Omental fat pad (tissue), 4 donors: ENCODE measurements around the gene CD8B2. TPM values are rescaled to one million over a fixed set of nuclear protein-coding genes. Genes with fewer than 3 reads are reported as not detected.

Source experiments
- ATAC-seq: fragments of 150-250 bp; one replicate; pipeline ENCODE4 v1.9.1; 2016; ENCODE audit warnings: mild to moderate bottlenecking, moderate library complexity; ENCODE audit not compliant: low FRiP score
- DNase-seq: peaks from one replicate; pipeline ENCODE4 v3.0.0-alpha.2; 2019; ENCODE audit warnings: low spot score
- CTCF ChIP-seq, 3 donors: fragments of 450-650 bp; IDR thresholded peaks; one replicate each; pipeline ENCODE4 v1.5.1; 2016 to 2017; ENCODE audit warnings: antibody characterized with exemption in 3 of 3, mild to moderate bottlenecking in 3 of 3, moderate library complexity in 2 of 3
- total RNA-seq, 4 donors: library from RNA; depleted of rRNA; stranded (reverse); fragments of >200 nt; gene quantifications; one replicate each; pipeline ENCODE4 v1.1.0, GENCODE V29; 2016

The CD8B2 gene
- total RNA-seq, 4 donors from 2014 or later = not detected

- ATAC-seq = no peak
- no peak for TF ChIP-seq CTCF (IDR thresholded peaks at IDR 0.05)
- no peak for DNase-seq
Observed at GRCh38 chr2:106523976-106524665, 37.0 kb downstream of the CD8B2 start.

GRCh38 chr2:106530866-106531265, 43.7 kb downstream of the CD8B2 start:
- TF ChIP-seq CTCF (IDR thresholded peaks at IDR 0.05) = no peak
- no peak for ATAC-seq

GRCh38 chr2:106531676-106532214, 44.6 kb downstream of the CD8B2 start:
- ATAC-seq (no peak), DNase-seq (no peak)
- no peak for TF ChIP-seq CTCF (IDR thresholded peaks at IDR 0.05)

More at GRCh38 chr2:106530866-106531265, 43.7 kb downstream of the CD8B2 start:
- no peak for DNase-seq

- TF ChIP-seq CTCF (IDR thresholded peaks at IDR 0.05) = no peak
- DNase-seq = no peak
Observed at GRCh38 chr2:106532236-106532635, 45.1 kb downstream of the CD8B2 start.

GRCh38 chr2:106534471-106534870, 47.3 kb downstream of the CD8B2 start:
- no peak for DNase-seq
- TF ChIP-seq CTCF (IDR thresholded peaks at IDR 0.05) = no peak
- ATAC-seq = no peak

More at GRCh38 chr2:106532236-106532635, 45.1 kb downstream of the CD8B2 start:
- no peak for ATAC-seq

GRCh38 chr2:106536490-106536889, 49.3 kb downstream of the CD8B2 start:
- TF ChIP-seq CTCF (IDR thresholded peaks at IDR 0.05) = no peak
- DNase-seq (no peak), ATAC-seq (no peak)

- no peak for TF ChIP-seq CTCF (IDR thresholded peaks at IDR 0.05)
- DNase-seq = no peak
Observed at GRCh38 chr2:106537047-106537446, 49.9 kb downstream of the CD8B2 start.

More at GRCh38 chr2:106537047-106537446, 49.9 kb downstream of the CD8B2 start:
- no peak for ATAC-seq
